PC-9 (cell line): ENCODE results near the gene AUTS2.

ENCODE experiments used
- CTCF ChIP-seq: fragments of 200-600 bp; sonication (generic); conservative IDR thresholded peaks from 2 replicates; pipeline ENCODE4 v1.6.1; 2017; ENCODE audit warnings: mixed run types, antibody characterized with exemption, mild to moderate bottlenecking, moderate library complexity
- EZH2 ChIP-seq: fragments of 200-600 bp; sonication (generic); IDR thresholded peaks from 2 replicates; pipeline ENCODE4 v1.8.0; 2017; ENCODE audit warnings: antibody characterized with exemption, low read depth

DNA sequence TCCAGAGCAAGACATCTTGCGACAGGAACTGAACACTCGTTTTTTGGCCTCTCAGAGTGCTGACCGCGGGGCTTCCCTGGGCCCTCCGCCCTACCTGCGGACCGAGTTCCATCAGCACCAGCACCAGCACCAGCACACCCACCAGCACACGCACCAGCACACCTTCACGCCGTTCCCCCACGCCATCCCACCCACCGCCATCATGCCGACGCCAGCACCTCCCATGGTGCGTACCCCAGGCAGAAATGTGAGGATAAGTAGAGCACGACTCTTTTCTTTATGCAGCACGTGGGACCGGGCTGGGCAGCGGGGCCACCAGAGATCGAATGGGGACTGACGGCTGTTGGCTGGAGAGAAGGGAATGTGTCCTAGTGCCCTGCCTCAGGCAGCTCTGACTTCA lies 1167.8 kb downstream of the AUTS2 start:
- TF ChIP-seq EZH2 (no peak), CTCF (no peak)
